Endometrial microvascular endothelial cells (primary cell): Measurements from ENCODE around the gene ZNF592. TPM values are rescaled to one million over a fixed set of nuclear protein-coding genes. Genes with fewer than 3 reads are reported as not detected.
"Not testable (repeated sequence)": the region's sequence is repeated elsewhere in the genome, so short reads cannot be mapped to it uniquely, and the experiment has no call there.

Experiments
- in situ Hi-C: cut with HindIII; loops from 2 replicates; pipeline ENCODE4 v1.10.0; 2017; ENCODE audit warnings: low sequenced_read_pairs, low pct_unique_long_range_greater_than_20kb; ENCODE audit errors: inconsistent ontology term
- total RNA-seq: library from RNA; depleted of rRNA; stranded (reverse); fragments of >200 nt; gene quantifications from one replicate; pipeline ENCODE4 v1.2.3, GENCODE V29; 2015; ENCODE audit errors: inconsistent ontology term

ZNF592 gene
- total RNA-seq: 13.6 TPM

DNA sequence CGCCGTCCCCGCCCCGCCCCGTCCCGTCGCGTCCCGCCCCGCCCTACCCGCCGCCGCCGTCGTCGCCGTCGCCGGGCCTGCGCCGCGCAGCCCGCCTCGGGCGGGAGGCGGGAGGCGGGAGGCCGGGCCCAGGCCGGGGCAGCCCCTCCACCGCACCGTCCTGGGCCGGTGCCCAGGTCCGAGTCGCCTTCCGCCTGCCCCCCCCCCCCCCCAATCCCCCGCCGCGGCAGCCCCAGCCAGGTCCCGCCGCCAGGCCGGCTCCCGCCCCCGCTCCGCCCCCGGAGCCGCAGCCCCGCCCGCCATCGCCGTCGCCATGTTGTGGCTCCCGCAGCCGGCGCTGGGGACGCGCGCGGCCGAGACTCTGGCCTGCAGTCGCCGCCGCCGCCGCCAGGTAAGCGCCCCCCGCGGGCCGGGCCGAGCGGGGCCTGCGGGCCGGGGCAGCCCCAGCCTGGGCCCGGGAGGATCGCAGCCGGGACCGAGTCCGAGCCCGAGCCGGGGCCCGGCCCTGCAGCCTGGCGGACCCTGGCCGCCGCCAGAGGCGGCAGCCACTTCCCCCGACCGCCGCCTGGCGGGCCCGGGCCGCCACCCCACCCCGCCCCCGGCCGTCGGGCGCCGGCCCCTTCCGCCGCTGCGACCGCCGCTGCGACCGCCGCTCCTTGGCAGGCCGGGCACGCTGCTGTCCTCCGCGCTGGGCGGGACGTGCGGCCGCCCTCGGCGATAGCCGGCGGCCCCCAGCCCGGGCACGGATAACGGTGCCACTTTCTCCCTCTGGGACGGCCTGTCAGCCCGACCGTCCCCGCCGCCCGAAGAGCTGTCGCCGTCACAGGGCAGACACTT lies at the start of gene ZNF592:
ZNF592 (plus strand) TSS at position 319 of the 837 bp plus-strand sequence. CDS start 34,084 bp downstream, outside the sequence.
- in situ Hi-C loops: no loop called here

- in situ Hi-C loops: no loop called here
These were observed 48.7 kb upstream of the ZNF592 start for GRCh38 chr15:84699538-84700191.

GRCh38 chr15:84702961-84703482 lies 45.4 kb upstream of the ZNF592 start:
- in situ Hi-C loops: no loop called here

DNA sequence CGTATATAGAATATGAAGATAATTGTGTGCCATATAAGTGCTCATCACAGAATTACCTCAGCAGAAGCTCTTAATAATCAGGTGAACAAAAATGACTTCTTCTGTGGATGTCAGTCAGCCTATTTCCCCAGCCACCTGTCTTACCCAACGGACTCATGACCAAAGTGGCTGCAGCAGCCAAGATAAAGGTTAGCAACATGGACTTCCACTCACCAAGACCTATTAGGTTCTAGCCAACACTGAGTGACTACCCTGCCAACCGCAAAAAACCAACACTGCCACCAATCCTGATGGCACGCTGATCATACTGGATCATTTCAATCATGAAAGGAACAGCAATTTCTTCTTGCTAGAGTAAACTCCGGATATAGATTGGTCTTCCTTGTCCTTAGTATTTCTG lies 44.6 kb upstream of the ZNF592 start:
- in situ Hi-C loops: no loop called here

- in situ Hi-C loops: no loop called here
These were observed 34.0 kb upstream of the ZNF592 start for GRCh38 chr15:84714372-84714771.

DNA sequence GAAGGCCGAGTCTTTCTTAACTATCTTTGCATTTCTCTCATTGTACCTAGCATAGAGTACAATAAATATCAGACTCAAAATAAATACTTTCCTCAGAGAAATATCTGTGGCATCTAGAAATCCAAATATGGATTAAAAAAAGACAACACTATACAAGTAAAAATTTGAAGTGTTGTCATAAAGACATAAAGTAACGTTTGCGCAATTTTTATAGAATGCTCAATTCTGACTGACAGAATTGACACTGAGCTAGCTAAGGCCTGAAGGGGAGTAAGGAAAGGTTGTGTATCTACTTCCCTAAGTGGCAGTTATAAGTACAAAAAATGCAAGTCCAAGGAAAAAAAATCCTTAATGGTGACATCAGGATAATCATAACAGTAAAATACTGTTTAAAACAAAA lies 33.6 kb upstream of the ZNF592 start:
- in situ Hi-C loops: no loop called here

GRCh38 chr15:84715441-84716035 lies 32.9 kb upstream of the ZNF592 start:
- in situ Hi-C loops: no loop called here

DNA sequence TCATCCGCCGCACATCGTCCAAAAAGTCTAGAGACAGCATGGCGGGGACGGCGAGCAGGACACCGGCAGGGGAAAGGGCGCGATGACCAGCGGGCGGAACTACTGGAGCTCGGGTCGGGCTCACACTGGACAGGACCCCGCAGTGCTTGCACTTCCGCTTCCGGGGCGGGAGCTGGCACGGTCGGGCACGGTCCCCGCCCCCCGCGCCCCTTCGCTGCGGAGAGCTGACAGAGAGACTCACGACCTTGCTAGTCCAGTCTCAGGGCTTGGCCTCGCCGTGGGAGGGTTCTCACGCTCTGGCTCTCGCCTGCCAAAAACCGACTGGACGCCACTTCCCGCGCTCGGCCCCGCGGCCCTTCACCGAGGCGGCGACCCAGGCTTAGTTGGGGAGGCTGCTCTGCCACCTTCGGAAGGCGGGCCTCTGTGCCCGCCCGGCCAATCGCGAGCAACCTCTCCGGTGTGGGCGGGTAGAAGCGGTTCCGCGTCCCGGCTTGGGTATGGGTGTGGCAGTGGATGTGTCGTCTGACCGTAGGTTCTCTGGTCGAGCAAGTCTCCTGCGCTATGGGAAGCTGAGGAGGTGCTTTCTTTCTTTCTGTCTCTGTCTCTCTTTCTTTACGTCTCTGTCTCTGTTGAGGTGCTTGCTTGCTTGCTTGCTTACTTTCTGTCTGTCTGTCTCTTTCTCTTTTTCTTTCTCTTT lies 32.2 kb upstream of the ZNF592 start, which contains the start of gene SEC11A:
SEC11A (minus strand) TSS at position 104 of the 697 bp plus-strand sequence; CDS start at position 40, 64 bp downstream.
- in situ Hi-C loops: no loop called here

DNA sequence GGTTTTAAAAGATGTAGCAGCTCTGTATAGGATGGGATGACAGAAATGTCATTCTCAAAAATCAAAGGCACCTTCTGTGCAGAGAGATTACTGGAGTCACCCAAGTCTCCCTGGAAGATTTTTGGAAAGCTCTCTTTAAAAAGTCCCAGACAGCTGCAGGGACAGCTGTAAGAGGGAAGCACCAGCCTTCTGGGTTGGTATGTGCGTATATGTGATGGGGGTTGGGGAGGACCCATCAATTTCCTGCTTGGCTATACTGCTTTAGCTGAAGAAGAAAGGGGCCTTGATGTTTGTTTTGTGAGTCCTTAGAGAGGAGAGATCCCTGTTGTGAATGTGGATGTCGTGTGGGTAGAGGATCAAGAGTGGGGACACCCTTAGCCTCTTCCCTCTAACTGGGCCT lies 27.0 kb upstream of the ZNF592 start:
- in situ Hi-C loops: no loop called here

DNA sequence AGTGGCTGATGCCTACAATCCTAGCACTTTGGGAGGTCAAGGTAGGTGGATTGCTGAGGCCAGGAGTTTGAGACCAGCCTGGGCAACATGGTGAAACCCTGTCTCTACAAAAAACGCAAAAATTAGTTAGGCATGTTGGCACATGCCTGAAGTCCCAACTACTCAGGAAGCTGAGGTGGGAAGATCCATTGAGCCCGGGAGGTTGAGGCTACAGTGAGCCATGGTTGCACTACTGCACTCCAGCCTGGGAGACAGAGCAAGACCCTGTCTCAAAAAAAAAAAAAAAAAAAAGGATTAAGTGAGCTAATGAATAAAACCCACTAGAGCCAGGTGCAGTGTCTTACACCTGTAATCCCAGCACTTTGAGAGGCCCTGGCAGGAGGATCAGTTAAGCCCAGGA lies 25.8 kb upstream of the ZNF592 start:
- in situ Hi-C loops: no loop called here

DNA sequence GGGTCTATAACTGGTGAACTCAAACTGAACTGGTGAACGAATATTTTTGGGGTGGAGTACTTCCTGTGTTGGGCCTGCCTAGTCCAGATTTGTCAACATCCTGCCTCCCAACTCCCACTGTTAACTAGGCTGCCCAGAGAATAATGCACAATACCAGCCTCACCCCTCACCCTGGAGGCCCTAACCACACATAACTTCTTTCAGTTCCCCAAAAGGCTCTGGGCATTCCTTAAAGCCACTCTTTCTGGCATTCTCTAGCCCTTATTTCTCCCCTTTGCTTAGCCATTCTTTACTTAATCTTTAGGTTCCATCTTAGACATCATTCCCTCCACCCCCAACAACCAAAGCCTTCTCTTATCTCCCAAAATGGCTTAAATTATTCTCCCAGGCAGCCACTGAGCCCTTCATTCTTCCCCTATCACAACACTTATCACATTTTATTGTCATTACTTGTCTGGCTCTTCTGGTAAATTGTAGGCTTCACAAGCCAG lies 23.3 kb upstream of the ZNF592 start:
- in situ Hi-C loops: no loop called here

DNA sequence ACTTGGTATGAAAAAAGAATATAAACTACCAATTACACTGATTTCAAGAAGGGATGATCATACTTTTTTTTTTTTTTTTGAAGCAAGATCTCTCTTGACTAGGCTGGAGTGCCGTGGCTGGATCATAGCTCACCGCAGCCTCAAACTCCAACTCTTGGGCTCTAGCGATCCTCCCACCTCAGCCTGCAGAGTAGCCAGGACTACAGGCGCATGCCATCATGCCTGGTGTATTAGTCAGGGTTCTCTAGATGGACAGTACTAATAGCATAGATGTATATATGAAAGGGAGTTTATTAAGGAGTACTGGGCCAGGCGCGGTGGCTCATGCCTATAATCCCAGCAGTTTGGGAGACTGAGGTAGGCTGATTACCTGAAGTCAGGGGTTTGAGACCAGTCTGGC lies 21.0 kb upstream of the ZNF592 start:
- in situ Hi-C loops: no loop called here

DNA sequence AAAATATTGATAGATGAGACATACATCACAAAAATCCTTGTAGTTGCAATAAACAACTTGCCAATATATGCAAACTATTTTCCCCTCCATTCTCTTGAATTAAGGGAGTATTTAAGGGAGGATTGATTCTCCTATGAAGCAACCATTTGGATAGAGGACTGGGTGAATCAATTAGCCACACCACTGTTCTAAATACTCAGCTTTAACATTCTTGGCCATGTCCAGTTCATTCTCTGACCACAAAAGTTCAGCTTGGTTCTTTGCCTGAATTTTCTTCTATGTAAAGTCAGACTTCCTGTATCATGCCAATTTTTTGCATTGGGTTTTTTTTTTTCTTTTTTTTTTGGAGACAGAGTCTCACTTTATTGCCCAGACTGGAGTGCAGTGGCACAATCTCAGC lies 16.6 kb upstream of the ZNF592 start:
- in situ Hi-C loops: no loop called here

- in situ Hi-C loops: no loop called here
These were observed 13.5 kb upstream of the ZNF592 start for GRCh38 chr15:84734794-84735479.

- in situ Hi-C loops: not testable (repeated sequence)
These were observed 12.8 kb upstream of the ZNF592 start for GRCh38 chr15:84735480-84736061.

GRCh38 chr15:84736375-84736774 lies 12.0 kb upstream of the ZNF592 start:
- in situ Hi-C loops: no loop called here

GRCh38 chr15:84737005-84737404 lies 11.4 kb upstream of the ZNF592 start:
- in situ Hi-C loops: no loop called here

DNA sequence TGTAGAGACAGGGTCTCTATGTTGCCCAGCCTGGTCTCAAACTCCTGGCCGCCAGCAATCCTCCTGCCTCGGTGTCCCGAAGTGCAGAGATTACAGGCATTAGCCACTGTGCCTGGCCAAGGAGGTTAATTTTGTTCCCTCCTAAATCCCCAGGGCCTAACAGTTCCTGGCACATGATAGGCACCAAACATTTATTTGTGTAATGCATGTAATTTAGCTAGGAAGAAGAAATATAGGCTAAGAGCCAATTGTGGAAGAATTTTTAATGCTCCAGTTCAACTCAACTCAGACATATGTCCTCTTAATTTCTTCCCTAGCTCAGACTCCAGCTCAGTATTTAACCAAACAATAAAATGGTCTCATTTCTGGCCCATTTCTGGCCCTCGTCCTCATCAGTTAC lies 7.7 kb upstream of the ZNF592 start:
- in situ Hi-C loops: no loop called here
